Neuronal stem cell (in vitro differentiated cells): ENCODE results near the gene ELANE.
A peak's percentile ranks its signal among the peaks of the same experiment; 100 is the strongest.
"Not testable (repeated sequence)": the region's sequence is repeated elsewhere in the genome, so short reads cannot be mapped to it uniquely, and the experiment has no call there.

Source experiments
- DNase-seq: peaks from one replicate; pipeline ENCODE4 v3.0.0-alpha.2; 2013; ENCODE audit warnings: low spot score
- H2AFZ ChIP-seq: one replicate; pipeline ENCODE4 v1.6.1; 2013; ENCODE audit warnings: mild to moderate bottlenecking, low read length, inconsistent platforms
- H2AK5ac ChIP-seq: 2 replicates; pipeline ENCODE4 v1.6.1; 2013; ENCODE audit warnings: low read depth, mild to moderate bottlenecking, inconsistent platforms, low read length, moderate library complexity, mixed read lengths
- H2BK120ac ChIP-seq: 2 replicates; pipeline ENCODE4 v1.6.1; 2013; ENCODE audit warnings: low read depth, mild to moderate bottlenecking, inconsistent platforms, low read length, moderate library complexity, mixed read lengths
- H2BK12ac ChIP-seq: one replicate; pipeline ENCODE4 v1.6.1; 2013; ENCODE audit warnings: low read length, inconsistent platforms
- H2BK15ac ChIP-seq: 2 replicates; pipeline ENCODE4 v1.6.1; 2013; ENCODE audit warnings: mild to moderate bottlenecking, low read length, inconsistent platforms, mixed read lengths
- H2BK5ac ChIP-seq: one replicate; pipeline ENCODE4 v1.6.1; 2013; ENCODE audit warnings: inconsistent platforms, mild to moderate bottlenecking, low read length, moderate library complexity
- H3K14ac ChIP-seq: one replicate; pipeline ENCODE4 v1.6.1; 2013; ENCODE audit warnings: low read length, inconsistent platforms
- H3K18ac ChIP-seq: 2 replicates; pipeline ENCODE4 v1.6.1; 2013; ENCODE audit warnings: low read length, inconsistent platforms
- H3K23ac ChIP-seq: 2 replicates; pipeline ENCODE4 v1.6.1; 2013; ENCODE audit warnings: low read depth, mild to moderate bottlenecking, mixed read lengths, low read length, inconsistent platforms; ENCODE audit not compliant: poor library complexity
- H3K27ac ChIP-seq: replicated peaks from 3 replicates; pipeline ENCODE4 v1.5.1; 2013; ENCODE audit warnings: low read length, inconsistent platforms
- H3K27me3 ChIP-seq, 3 experiments: 2 replicates each; pipeline ENCODE4 v1.6.1; 2013; ENCODE audit warnings: low read length in 3 of 3, mild to moderate bottlenecking in 2 of 3, inconsistent platforms in 1 of 3, low read depth in 1 of 3, mixed read lengths in 1 of 3, moderate library complexity in 1 of 3; ENCODE audit not compliant: control insufficient read depth in 3 of 3, insufficient read depth in 3 of 3
- H3K36me3 ChIP-seq, 2 donors: replicated peaks in 1 of 2; 2 replicates each; pipeline ENCODE4 v1.6.1; 2013; ENCODE audit warnings: low read length in 2 of 2; ENCODE audit not compliant: control insufficient read depth in 2 of 2, insufficient read depth in 2 of 2
- H3K4ac ChIP-seq: 2 replicates; pipeline ENCODE4 v1.6.1; 2013; ENCODE audit warnings: inconsistent platforms, mild to moderate bottlenecking, low read length, moderate library complexity
- H3K4me1 ChIP-seq, 2 donors: 1 replicate in 1 of 2; 2 replicates in 1 of 2; pipeline ENCODE4 v1.6.1; 2013; ENCODE audit warnings: low read length in 2 of 2, low read depth in 1 of 2; ENCODE audit not compliant: control insufficient read depth in 2 of 2, insufficient read depth in 1 of 2
- H3K4me2 ChIP-seq: one replicate; pipeline ENCODE4 v1.6.1; 2013; ENCODE audit warnings: mild to moderate bottlenecking, low read length, inconsistent platforms; ENCODE audit not compliant: insufficient read depth, poor library complexity, severe bottlenecking
- H3K4me3 ChIP-seq, 2 donors: 2 replicates each; pipeline ENCODE4 v1.5.1; 2013; ENCODE audit warnings: low read length in 2 of 2, mild to moderate bottlenecking in 2 of 2, inconsistent platforms in 1 of 2, moderate library complexity in 1 of 2
- H3K79me1 ChIP-seq: one replicate; pipeline ENCODE4 v1.6.1; 2013; ENCODE audit warnings: low read depth, mild to moderate bottlenecking, inconsistent platforms, low read length, moderate library complexity
- H3K9ac ChIP-seq: one replicate; pipeline ENCODE4 v1.6.1; 2013; ENCODE audit warnings: mild to moderate bottlenecking, low read depth, low read length, inconsistent platforms; ENCODE audit not compliant: poor library complexity
- H3K9me3 ChIP-seq, 2 donors: replicated peaks in 1 of 2; 2 replicates each; pipeline versions ENCODE3 to v1.6.1; 2013; ENCODE audit warnings: low read length in 2 of 2, mild to moderate bottlenecking in 2 of 2, inconsistent platforms in 1 of 2, low read depth in 1 of 2, mixed read lengths in 1 of 2, moderate library complexity in 1 of 2; ENCODE audit not compliant: control insufficient read depth in 2 of 2, insufficient read depth in 1 of 2
- H4K8ac ChIP-seq: one replicate; pipeline ENCODE4 v1.6.1; 2013; ENCODE audit warnings: low read depth, mild to moderate bottlenecking, inconsistent platforms, low read length, moderate library complexity
- H4K91ac ChIP-seq: one replicate; pipeline ENCODE4 v1.6.1; 2013; ENCODE audit warnings: low read length, low read depth, mild to moderate bottlenecking, inconsistent platforms; ENCODE audit not compliant: poor library complexity
- WGBS, 2 donors: extraction: QIAGEN DNeasy Blood & Tissue Kit; methylation state at CpG; one replicate each; pipeline ENCODE4 v1.1.7; 2013; ENCODE audit warnings: missing lambda C conversion rate in 2 of 2, mixed read lengths in 1 of 2; ENCODE audit not compliant: insufficient read length in 2 of 2, insufficient replicate concordance in 1 of 2; ENCODE audit errors: extremely low coverage in 2 of 2; 5-methylcytosine and 5-hydroxymethylcytosine counted together

Gene ELANE

GRCh38 chr19:891421-892200, 39.5 kb downstream of the ELANE start:
- Histone ChIP-seq H3K4me2 (peak overlapping the region; percentile 83), H3K9ac (peak overlapping the region; percentile 70), H2AK5ac (peak overlapping the region; percentile 100), H2BK5ac (peak overlapping the region; percentile 97), H3K36me3 (peaks cover 20 to 47% of the 10 kb centered on the region in 2 donors), H3K4me3 (peak overlapping the region in 1 of 2 donors; percentile 96), H3K79me1 (peaks cover 12% of the 10 kb centered on the region)
- not testable (repeated sequence) for H2BK120ac ChIP-seq, DNase-seq, H3K27ac ChIP-seq, H3K27me3 ChIP-seq, H4K91ac ChIP-seq, H3K4me1 ChIP-seq, H2AFZ ChIP-seq, H2BK15ac ChIP-seq, H3K23ac ChIP-seq, H3K18ac ChIP-seq, H2BK12ac ChIP-seq, H4K8ac ChIP-seq, H3K14ac ChIP-seq, H3K9me3 ChIP-seq, H3K4ac ChIP-seq
- no CpG with 5 or more reads among the region's 50 CpGs for WGBS, 2 donors

GRCh38 chr19:892243-892893, 40.3 kb downstream of the ELANE start:
- Histone ChIP-seq H3K14ac (no peak overlapping the region), H4K91ac (no peak overlapping the region), H3K9ac (peak overlapping the region; percentile 9), H3K18ac (peak overlapping the region; percentile 38), H3K79me1 (peaks cover 12% of the 10 kb centered on the region), H4K8ac (no peak overlapping the region), H2AK5ac (peak overlapping the region; percentile 100), H3K4me1 (no peaks in the 10 kb centered on the region), H3K4me2 (peak overlapping the region; percentile 83), H3K36me3 (peaks cover 18 to 47% of the 10 kb centered on the region in 2 donors), H3K9me3 (peaks cover 0 to 2% of the 10 kb centered on the region in 2 donors), H3K4me3 (peak overlapping the region; percentile 96 to 100), H2BK5ac (peak overlapping the region; percentile 97), H2BK120ac (peak overlapping the region; percentile 81), H3K27me3 (no peaks in the 10 kb centered on the region), H3K27ac (no peak overlapping the region), H2BK12ac (no peak overlapping the region), H3K23ac (no peak overlapping the region), H3K4ac (no peak overlapping the region), H2BK15ac (no peak overlapping the region), H2AFZ (peak overlapping the region; percentile 100)
- WGBS, 2 donors: no CpG with 5 or more reads among the region's 27 CpGs
- no peak for DNase-seq

GRCh38 chr19:892894-893689, 41.0 kb downstream of the ELANE start, which contains the start of the genes MED16 and RNU6-9:
MED16 (minus strand) TSS chr19:893187; CDS start chr19:891131, 2,056 bp downstream.
RNU6-9 (plus strand) TSS chr19:893484.
- Histone ChIP-seq H3K79me1 (peaks cover 12% of the 10 kb centered on the region), H2AFZ (peak within 1 kb of the TSS; percentile 100), H4K91ac (peak within 1 kb of the TSS; percentile 85), H2BK5ac (peak within 1 kb of the TSS; percentile 97), H2BK12ac (no peak within 1 kb of the TSS), H3K9me3 (peaks cover 0 to 2% of the 10 kb centered on the region in 2 donors), H3K14ac (peak within 1 kb of the TSS; percentile 94), H3K4me3 (peak within 1 kb of the TSS; percentile 96 to 100), H3K23ac (peak within 1 kb of the TSS; percentile 93), H3K4ac (no peak within 1 kb of the TSS), H3K27ac (peak within 1 kb of the TSS; percentile 81), H3K36me3 (peaks cover 16 to 47% of the 10 kb centered on the region in 2 donors), H3K27me3 (no peaks in the 10 kb centered on the region), H3K4me2 (peak within 1 kb of the TSS; percentile 83), H2BK15ac (no peak within 1 kb of the TSS), H3K18ac (peak within 1 kb of the TSS; percentile 100), H2AK5ac (peak within 1 kb of the TSS; percentile 100), H3K9ac (peak within 1 kb of the TSS; percentile 100), H2BK120ac (peak within 1 kb of the TSS; percentile 81), H3K4me1 (no peaks in the 10 kb centered on the region), H4K8ac (peak within 1 kb of the TSS; percentile 99)
- DNase-seq: peak; percentile 91
- no CpG with 5 or more reads among the region's 69 CpGs for WGBS, 2 donors
